Astrocyte (in vitro differentiated cells and primary cell): Measurements from ENCODE around the gene FECH.

Experiments used
- EZH2 ChIP-seq: IDR thresholded peaks from 2 replicates; pipeline ENCODE4 v1.6.1; 2012; ENCODE audit warnings: mild to moderate bottlenecking, low read length, inconsistent platforms; ENCODE audit not compliant: insufficient read depth
- TF ChIP-seq, protein P1 (sequence below): IDR thresholded peaks from 2 replicates; pipeline ENCODE4 v1.5.1; 2011; ENCODE audit warnings: low read depth, mild to moderate bottlenecking, inconsistent platforms, low read length, moderate library complexity; ENCODE audit not compliant: insufficient read depth

DNA sequence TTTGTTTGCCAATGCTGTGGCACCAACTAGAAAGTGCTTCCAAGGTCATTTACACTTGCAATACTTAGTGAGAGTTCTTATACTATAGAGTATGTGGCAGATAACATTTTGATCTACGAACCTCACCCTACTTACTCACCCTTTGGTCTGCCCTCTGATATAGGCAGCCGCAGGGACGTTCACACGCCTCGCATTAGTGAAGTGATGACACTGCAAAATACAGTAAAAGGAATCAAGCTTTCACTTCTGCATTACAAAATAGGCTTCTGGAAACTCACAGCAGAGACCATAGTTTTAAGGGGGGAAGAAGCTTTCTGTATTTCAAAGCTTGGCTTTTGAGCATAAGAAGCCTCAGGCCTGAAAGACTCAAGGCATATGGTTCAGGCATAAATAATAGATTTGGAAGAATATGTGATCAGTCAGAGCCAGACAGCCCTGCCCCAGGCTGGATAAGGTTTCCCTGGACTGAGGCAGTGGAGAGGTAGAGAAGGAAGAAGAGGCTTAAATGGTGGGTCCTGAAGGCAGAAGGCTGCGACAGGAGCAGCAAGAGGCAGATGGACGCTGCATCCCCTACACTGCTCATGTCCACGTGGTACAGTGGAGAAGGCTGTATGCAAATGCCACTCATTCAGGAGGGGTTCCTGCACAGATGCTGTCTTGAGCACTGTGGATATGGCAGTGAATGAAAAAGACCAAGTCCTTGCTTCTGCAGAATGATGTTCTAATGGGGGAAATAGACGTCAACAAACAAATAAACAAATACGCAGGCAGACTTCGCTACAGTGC is 63.1 kb downstream of the FECH start:
- TF ChIP-seq, protein P1, sequence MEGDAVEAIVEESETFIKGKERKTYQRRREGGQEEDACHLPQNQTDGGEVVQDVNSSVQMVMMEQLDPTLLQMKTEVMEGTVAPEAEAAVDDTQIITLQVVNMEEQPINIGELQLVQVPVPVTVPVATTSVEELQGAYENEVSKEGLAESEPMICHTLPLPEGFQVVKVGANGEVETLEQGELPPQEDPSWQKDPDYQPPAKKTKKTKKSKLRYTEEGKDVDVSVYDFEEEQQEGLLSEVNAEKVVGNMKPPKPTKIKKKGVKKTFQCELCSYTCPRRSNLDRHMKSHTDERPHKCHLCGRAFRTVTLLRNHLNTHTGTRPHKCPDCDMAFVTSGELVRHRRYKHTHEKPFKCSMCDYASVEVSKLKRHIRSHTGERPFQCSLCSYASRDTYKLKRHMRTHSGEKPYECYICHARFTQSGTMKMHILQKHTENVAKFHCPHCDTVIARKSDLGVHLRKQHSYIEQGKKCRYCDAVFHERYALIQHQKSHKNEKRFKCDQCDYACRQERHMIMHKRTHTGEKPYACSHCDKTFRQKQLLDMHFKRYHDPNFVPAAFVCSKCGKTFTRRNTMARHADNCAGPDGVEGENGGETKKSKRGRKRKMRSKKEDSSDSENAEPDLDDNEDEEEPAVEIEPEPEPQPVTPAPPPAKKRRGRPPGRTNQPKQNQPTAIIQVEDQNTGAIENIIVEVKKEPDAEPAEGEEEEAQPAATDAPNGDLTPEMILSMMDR: no peak
- no peak for TF ChIP-seq EZH2
